ENCODE measurements around the gene MAML3. TPM values are rescaled to one million over a fixed set of nuclear protein-coding genes. Genes with fewer than 3 reads are reported as not detected.

MAML3 gene
- polyA plus RNA-seq, 1 donor (not counting 4 experiments of a cell fraction or from before 2014, with no cell fraction given) = 0.68 TPM

GRCh38 chr4:140138428-140138827, 15.6 kb downstream of the MAML3 start:
- no peak overlapping the region for H3K4me2 ChIP-seq (ENCODE audit: control insufficient read depth, extremely low read depth, insufficient read depth, low read depth, low read length)
- no peaks in the 10 kb centered on the region for H3K9me1 ChIP-seq (ENCODE audit: control insufficient read depth, extremely low read depth, insufficient read depth, low read length)
- no peak overlapping the region for H3K27ac ChIP-seq (ENCODE audit: control insufficient read depth, insufficient read depth, low read length)
- FAIRE-seq (no peak), DNase-seq (ENCODE audit: low read depth, low spot score) (no peak)
- dilution Hi-C loops (cut with MboI; ENCODE audit: extremely low pct_ligation_motif_present, low sequenced_read_pairs) = no loop called here
- no peaks in the 10 kb centered on the region for H3K27me3 ChIP-seq (ENCODE audit: control insufficient read depth, extremely low read depth, insufficient read depth, low read length)
- no peak overlapping the region for H3K4me3 ChIP-seq (ENCODE audit: control insufficient read depth in 2 of 3, extremely low read depth in 1 of 3, insufficient read depth in 2 of 3, low read depth in 1 of 3, low read length in 3 of 3)
- H3K4me1 ChIP-seq (ENCODE audit: control insufficient read depth, extremely low read depth, insufficient read depth, low read length) = peaks cover 6% of the 10 kb centered on the region
- TF ChIP-seq, protein P1, sequence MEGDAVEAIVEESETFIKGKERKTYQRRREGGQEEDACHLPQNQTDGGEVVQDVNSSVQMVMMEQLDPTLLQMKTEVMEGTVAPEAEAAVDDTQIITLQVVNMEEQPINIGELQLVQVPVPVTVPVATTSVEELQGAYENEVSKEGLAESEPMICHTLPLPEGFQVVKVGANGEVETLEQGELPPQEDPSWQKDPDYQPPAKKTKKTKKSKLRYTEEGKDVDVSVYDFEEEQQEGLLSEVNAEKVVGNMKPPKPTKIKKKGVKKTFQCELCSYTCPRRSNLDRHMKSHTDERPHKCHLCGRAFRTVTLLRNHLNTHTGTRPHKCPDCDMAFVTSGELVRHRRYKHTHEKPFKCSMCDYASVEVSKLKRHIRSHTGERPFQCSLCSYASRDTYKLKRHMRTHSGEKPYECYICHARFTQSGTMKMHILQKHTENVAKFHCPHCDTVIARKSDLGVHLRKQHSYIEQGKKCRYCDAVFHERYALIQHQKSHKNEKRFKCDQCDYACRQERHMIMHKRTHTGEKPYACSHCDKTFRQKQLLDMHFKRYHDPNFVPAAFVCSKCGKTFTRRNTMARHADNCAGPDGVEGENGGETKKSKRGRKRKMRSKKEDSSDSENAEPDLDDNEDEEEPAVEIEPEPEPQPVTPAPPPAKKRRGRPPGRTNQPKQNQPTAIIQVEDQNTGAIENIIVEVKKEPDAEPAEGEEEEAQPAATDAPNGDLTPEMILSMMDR (optimal IDR thresholded peaks at IDR 0.05 in 1 of 3, IDR thresholded peaks at IDR 0.05 in 1 of 3, conservative IDR thresholded peaks at IDR 0.05 in 1 of 3; ENCODE audit: extremely low read depth in 1 of 3, insufficient read depth in 2 of 3, low read length in 3 of 3) = no peak
- TF ChIP-seq EZH2 (IDR thresholded peaks at IDR 0.05; ENCODE audit: low read length) = no peak
- no peaks in the 10 kb centered on the region for H3K36me3 ChIP-seq (ENCODE audit: control insufficient read depth in 2 of 2, extremely low read depth in 1 of 2, insufficient read depth in 2 of 2, low read length in 2 of 2)
- no peaks in the 10 kb centered on the region for H4K20me1 ChIP-seq (ENCODE audit: control insufficient read depth, extremely low read depth, insufficient read depth, low read length)
- H3K79me2 ChIP-seq (ENCODE audit: control insufficient read depth, insufficient read depth, low read length) = no peaks in the 10 kb centered on the region
- H3K9ac ChIP-seq (ENCODE audit: control insufficient read depth, extremely low read depth, insufficient read depth, low read length) = no peak overlapping the region
- no peaks in the 10 kb centered on the region for H3K9me3 ChIP-seq (ENCODE audit: control insufficient read depth, low read depth, low read length)
- no peak overlapping the region for H2AFZ ChIP-seq (ENCODE audit: control insufficient read depth, low read length)

- H3K27ac ChIP-seq (ENCODE audit: control insufficient read depth, insufficient read depth, low read length) = no peak overlapping the region
- FAIRE-seq (no peak), DNase-seq (ENCODE audit: low read depth, low spot score) (no peak)
- H3K4me2 ChIP-seq (ENCODE audit: control insufficient read depth, extremely low read depth, insufficient read depth, low read depth, low read length) = no peak overlapping the region
- H2AFZ ChIP-seq (ENCODE audit: control insufficient read depth, low read length) = no peak overlapping the region
- H3K36me3 ChIP-seq (ENCODE audit: control insufficient read depth in 2 of 2, extremely low read depth in 1 of 2, insufficient read depth in 2 of 2, low read length in 2 of 2) = no peaks in the 10 kb centered on the region
- no peaks in the 10 kb centered on the region for H3K27me3 ChIP-seq (ENCODE audit: control insufficient read depth, extremely low read depth, insufficient read depth, low read length)
- no peaks in the 10 kb centered on the region for H3K9me1 ChIP-seq (ENCODE audit: control insufficient read depth, extremely low read depth, insufficient read depth, low read length)
- no peak overlapping the region for H3K9ac ChIP-seq (ENCODE audit: control insufficient read depth, extremely low read depth, insufficient read depth, low read length)
- dilution Hi-C loops (cut with MboI; ENCODE audit: extremely low pct_ligation_motif_present, low sequenced_read_pairs) = no loop called here
- no peaks in the 10 kb centered on the region for H4K20me1 ChIP-seq (ENCODE audit: control insufficient read depth, extremely low read depth, insufficient read depth, low read length)
- no peaks in the 10 kb centered on the region for H3K79me2 ChIP-seq (ENCODE audit: control insufficient read depth, insufficient read depth, low read length)
- no peaks in the 10 kb centered on the region for H3K9me3 ChIP-seq (ENCODE audit: control insufficient read depth, low read depth, low read length)
- TF ChIP-seq, protein P1 (optimal IDR thresholded peaks at IDR 0.05 in 1 of 3, IDR thresholded peaks at IDR 0.05 in 1 of 3, conservative IDR thresholded peaks at IDR 0.05 in 1 of 3; ENCODE audit: extremely low read depth in 1 of 3, insufficient read depth in 2 of 3, low read length in 3 of 3) = no peak
- no peak for TF ChIP-seq EZH2 (IDR thresholded peaks at IDR 0.05; ENCODE audit: low read length)
- H3K4me1 ChIP-seq (ENCODE audit: control insufficient read depth, extremely low read depth, insufficient read depth, low read length) = peaks cover 6% of the 10 kb centered on the region
- no peak overlapping the region for H3K4me3 ChIP-seq (ENCODE audit: control insufficient read depth in 2 of 3, extremely low read depth in 1 of 3, insufficient read depth in 2 of 3, low read depth in 1 of 3, low read length in 3 of 3)
These were observed 16.3 kb downstream of the MAML3 start for GRCh38 chr4:140137671-140138070.
